Effector CD8-positive, alpha-beta T cell (primary cell): ENCODE measurements around the gene TMPRSS2.

Source experiments
- DNase-seq: peaks from one replicate; lab custom pipeline; 2025; lab: John Stamatoyannopoulos, UW

The TMPRSS2 gene

GRCh38 chr21:41509733-41510132, 1.8 kb upstream of the TMPRSS2 start:
- DNase-seq = no peak

- no peak for DNase-seq
Measured at GRCh38 chr21:41509145-41509496, 1.2 kb upstream of the TMPRSS2 start.

- no peak for DNase-seq
Measured at GRCh38 chr21:41508415-41509144, 622 bp upstream of the TMPRSS2 start.

GRCh38 chr21:41506611-41507520, 1.1 kb downstream of the TMPRSS2 start:
- DNase-seq = no peak

GRCh38 chr21:41506005-41506594, 1.9 kb downstream of the TMPRSS2 start:
- no peak for DNase-seq

- no peak for DNase-seq
Measured at GRCh38 chr21:41504030-41504429, 3.9 kb downstream of the TMPRSS2 start.

- no peak for DNase-seq
Measured at GRCh38 chr21:41503331-41503730, 4.6 kb downstream of the TMPRSS2 start.

GRCh38 chr21:41501919-41502318, 6.0 kb downstream of the TMPRSS2 start:
- DNase-seq = no peak

GRCh38 chr21:41500931-41501381, 7.0 kb downstream of the TMPRSS2 start:
- no peak for DNase-seq

- no peak for DNase-seq
Measured at GRCh38 chr21:41500363-41500762, 7.6 kb downstream of the TMPRSS2 start.

- DNase-seq = no peak
Measured at GRCh38 chr21:41499920-41500319, 8.0 kb downstream of the TMPRSS2 start.

- DNase-seq = no peak
Measured at GRCh38 chr21:41497788-41498187, 10.2 kb downstream of the TMPRSS2 start.

GRCh38 chr21:41497008-41497407, 10.9 kb downstream of the TMPRSS2 start:
- DNase-seq = no peak

GRCh38 chr21:41494242-41494641, 13.7 kb downstream of the TMPRSS2 start:
- DNase-seq = no peak

GRCh38 chr21:41491412-41491811, 16.5 kb downstream of the TMPRSS2 start:
- no peak for DNase-seq

- no peak for DNase-seq
Measured at GRCh38 chr21:41490330-41490729, 17.6 kb downstream of the TMPRSS2 start.

- DNase-seq = no peak
Measured at GRCh38 chr21:41489329-41489728, 18.6 kb downstream of the TMPRSS2 start.

GRCh38 chr21:41488080-41488479, 19.9 kb downstream of the TMPRSS2 start:
- no peak for DNase-seq

- no peak for DNase-seq
Measured at GRCh38 chr21:41487082-41487481, 20.9 kb downstream of the TMPRSS2 start.

- no peak for DNase-seq
Measured at GRCh38 chr21:41483973-41484372, 24.0 kb downstream of the TMPRSS2 start.

- DNase-seq = no peak
Measured at GRCh38 chr21:41483415-41483814, 24.5 kb downstream of the TMPRSS2 start.

- DNase-seq = no peak
Measured at GRCh38 chr21:41482980-41483379, 25.0 kb downstream of the TMPRSS2 start.

GRCh38 chr21:41482301-41482700, 25.7 kb downstream of the TMPRSS2 start:
- no peak for DNase-seq
